Measurements from ENCODE around the gene PPT2. TPM values are rescaled to one million over a fixed set of nuclear protein-coding genes. Genes with fewer than 3 reads are reported as not detected.

Gene PPT2
- total and polyA plus RNA-seq, 8 donors = 8.9 to 32.5 (median 27.6) TPM

GRCh38 chr6:32179766-32180405 lies 25.9 kb downstream of the PPT2 start:
- ATAC-seq (no peak), DNase-seq (no peak)
- H3K27me3 ChIP-seq = no peaks in the 10 kb centered on the region
- no peaks in the 10 kb centered on the region for H3K9me3 ChIP-seq
- peak overlapping the region in 1 of 2 donors; percentile 79 for H3K4me3 ChIP-seq
- peak overlapping the region in 1 of 2 donors; percentile 7 for H3K27ac ChIP-seq
- no peak for TF ChIP-seq CTCF (IDR thresholded peaks at IDR 0.05)
- H3K36me3 ChIP-seq = peaks cover 0 to 34% of the 10 kb centered on the region in 2 donors
- intact Hi-C loops (cut with DNase I) = no loop called here
- H3K4me1 ChIP-seq = peaks cover 36 to 79% of the 10 kb centered on the region in 2 donors

DNA sequence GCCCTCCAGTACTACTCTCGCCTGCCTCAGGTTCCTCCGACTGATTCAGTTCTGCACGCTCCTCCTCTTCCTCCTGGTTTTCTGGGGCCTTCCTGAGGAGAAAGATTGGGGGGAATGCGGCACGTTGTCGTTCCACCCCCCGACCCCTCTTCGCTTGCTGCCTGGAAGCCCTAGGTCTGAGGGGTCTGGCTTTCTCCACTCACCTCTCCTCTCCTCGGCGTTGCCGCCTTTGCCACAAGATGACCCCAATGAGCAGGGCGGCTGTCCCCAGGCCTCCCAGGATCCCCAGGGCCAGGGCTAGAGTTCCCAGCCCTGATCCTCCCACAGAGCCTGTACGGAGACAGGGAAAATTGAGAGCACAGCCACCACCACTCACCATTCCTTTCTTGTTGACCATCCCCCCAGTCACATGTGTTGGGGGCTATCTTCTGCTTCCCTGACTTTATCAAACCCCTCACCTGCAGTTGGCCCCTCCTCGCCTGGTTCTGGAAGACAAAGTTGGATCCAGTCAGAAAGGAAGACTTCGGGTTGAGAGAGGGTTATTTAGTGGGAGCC lies 27.3 kb downstream of the PPT2 start:
- intact Hi-C loops (cut with DNase I) = no loop called here
- peaks cover 0 to 39% of the 10 kb centered on the region in 2 donors for H3K36me3 ChIP-seq
- no peak overlapping the region for H3K4me3 ChIP-seq
- H3K27ac ChIP-seq = peak overlapping the region in 1 of 2 donors; percentile 57
- TF ChIP-seq CTCF (IDR thresholded peaks at IDR 0.05) = no peak
- H3K9me3 ChIP-seq = no peaks in the 10 kb centered on the region
- no peak for ATAC-seq
- peaks cover 31 to 81% of the 10 kb centered on the region in 2 donors for H3K4me1 ChIP-seq
- no peaks in the 10 kb centered on the region for H3K27me3 ChIP-seq
- DNase-seq = no peak

GRCh38 chr6:32181915-32182529 lies 28.1 kb downstream of the PPT2 start:
- H3K4me3 ChIP-seq = no peak overlapping the region
- intact Hi-C loops (cut with DNase I) = no loop called here
- no peak for DNase-seq
- peaks cover 0 to 47% of the 10 kb centered on the region in 2 donors for H3K36me3 ChIP-seq
- H3K27me3 ChIP-seq = no peaks in the 10 kb centered on the region
- TF ChIP-seq CTCF (IDR thresholded peaks at IDR 0.05) = no peak
- no peak for ATAC-seq
- peak overlapping the region in 1 of 2 donors; percentile 57 for H3K27ac ChIP-seq
- peaks cover 23 to 81% of the 10 kb centered on the region in 2 donors for H3K4me1 ChIP-seq
- H3K9me3 ChIP-seq = no peaks in the 10 kb centered on the region

GRCh38 chr6:32182555-32182981 lies 28.6 kb downstream of the PPT2 start:
- intact Hi-C loops (cut with DNase I) = no loop called here
- TF ChIP-seq CTCF (IDR thresholded peaks at IDR 0.05) = no peak
- H3K4me1 ChIP-seq = peaks cover 22 to 83% of the 10 kb centered on the region in 2 donors
- DNase-seq = no peak
- H3K27ac ChIP-seq = peak overlapping the region; percentile 57 to 68
- H3K9me3 ChIP-seq = no peaks in the 10 kb centered on the region
- H3K27me3 ChIP-seq = no peaks in the 10 kb centered on the region
- no peak overlapping the region for H3K4me3 ChIP-seq
- no peak for ATAC-seq
- peaks cover 0 to 52% of the 10 kb centered on the region in 2 donors for H3K36me3 ChIP-seq

GRCh38 chr6:32183030-32183429 lies 29.1 kb downstream of the PPT2 start:
- H3K9me3 ChIP-seq = no peaks in the 10 kb centered on the region
- peaks cover 22 to 88% of the 10 kb centered on the region in 2 donors for H3K4me1 ChIP-seq
- no peak for TF ChIP-seq CTCF (IDR thresholded peaks at IDR 0.05)
- intact Hi-C loops (cut with DNase I) = no loop called here
- H3K4me3 ChIP-seq = no peak overlapping the region
- peak overlapping the region; percentile 57 to 68 for H3K27ac ChIP-seq
- ATAC-seq = no peak
- DNase-seq = no peak
- H3K36me3 ChIP-seq = peaks cover 0 to 57% of the 10 kb centered on the region in 2 donors
- H3K27me3 ChIP-seq = no peaks in the 10 kb centered on the region

Measured in left lung (tissue), 10 donors.